Measurements from ENCODE around the gene PISD. TPM values are rescaled to one million over a fixed set of nuclear protein-coding genes. Genes with fewer than 3 reads are reported as not detected.

Gene PISD
- total RNA-seq, 1 experiment from 2014 or later, result 36.0 TPM

- Histone ChIP-seq H4K20me1 (ENCODE audit: low read length) (no peaks in the 10 kb centered on the region), H3K4me1 (ENCODE audit: insufficient read depth, low read length) (peaks cover 12% of the 10 kb centered on the region), H3F3A (ENCODE audit: low read length, unreplicated experiment) (no peaks in the 10 kb centered on the region), H3K79me2 (ENCODE audit: low read length) (no peaks in the 10 kb centered on the region), H3K27me3 (ENCODE audit: low read length) (no peaks in the 10 kb centered on the region), H3K9me3 (ENCODE audit: low read length) (no peaks in the 10 kb centered on the region), H3K4me3 (ENCODE audit: low read length) (no peak overlapping the region), H3K27ac (ENCODE audit: low read length) (no peak overlapping the region), H3K36me3 (ENCODE audit: low read depth, low read length) (no peaks in the 10 kb centered on the region), H3K9me2 (replicated peaks; ENCODE audit: low read length) (no peaks in the 10 kb centered on the region), H2AFZ (ENCODE audit: low read length) (no peak overlapping the region), H3K9ac (ENCODE audit: low read length) (no peak overlapping the region), H3K4me2 (ENCODE audit: low read length) (no peak overlapping the region)
- ATAC-seq (peak; percentile 82), DNase-seq (no peak)
- TF ChIP-seq EZH2 (IDR thresholded peaks at IDR 0.05; ENCODE audit: low read length, unreplicated experiment) (no peak), CTCF (conservative IDR thresholded peaks at IDR 0.05; ENCODE audit: low read depth, low read length) (no peak), EZH2phosphoT487 (IDR thresholded peaks at IDR 0.05; ENCODE audit: borderline replicate concordance, low read length) (no peak)
- CTCF ChIA-PET, result no interaction called here
- intact Hi-C loops (cut with micrococcal nuclease), result no loop called here
- POLR2A ChIA-PET (ENCODE audit: unreplicated experiment), result no interaction called here
- BruUV-seq (replicated peaks), result no TSS peak
Measured at GRCh38 chr22:31579835-31580242, 82.2 kb downstream of the PISD start.

DNA sequence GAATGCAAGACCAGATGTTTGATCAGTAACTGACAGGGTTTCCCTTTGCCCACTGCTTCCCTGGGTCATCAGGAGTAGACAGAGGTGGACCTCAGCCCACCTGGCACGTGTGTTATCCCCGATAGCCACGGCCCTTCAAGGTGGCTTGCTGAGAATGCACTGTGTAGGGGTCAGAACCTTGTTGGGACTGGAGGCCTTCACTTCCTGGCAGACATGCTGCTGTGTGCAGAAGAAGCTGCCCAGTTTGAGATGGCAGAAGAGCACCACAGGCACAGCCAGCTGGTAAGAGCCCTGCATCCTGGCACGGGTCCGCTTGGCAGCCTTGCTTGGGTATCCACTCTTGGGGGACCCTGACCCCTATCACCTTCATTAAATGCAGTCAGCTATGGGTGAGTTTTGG is 83.8 kb downstream of the PISD start:
- Histone ChIP-seq H3F3A (ENCODE audit: low read length, unreplicated experiment) (no peaks in the 10 kb centered on the region), H3K9me2 (replicated peaks; ENCODE audit: low read length) (no peaks in the 10 kb centered on the region), H3K9me3 (ENCODE audit: low read length) (no peaks in the 10 kb centered on the region), H2AFZ (ENCODE audit: low read length) (no peak overlapping the region), H3K9ac (ENCODE audit: low read length) (no peak overlapping the region), H3K4me2 (ENCODE audit: low read length) (no peak overlapping the region), H3K4me1 (ENCODE audit: insufficient read depth, low read length) (no peaks in the 10 kb centered on the region), H3K4me3 (ENCODE audit: low read length) (no peak overlapping the region), H3K27ac (ENCODE audit: low read length) (no peak overlapping the region), H3K27me3 (ENCODE audit: low read length) (no peaks in the 10 kb centered on the region), H3K79me2 (ENCODE audit: low read length) (no peaks in the 10 kb centered on the region), H3K36me3 (ENCODE audit: low read depth, low read length) (no peaks in the 10 kb centered on the region), H4K20me1 (ENCODE audit: low read length) (no peaks in the 10 kb centered on the region)
- intact Hi-C loops (cut with micrococcal nuclease), result no loop called here
- TF ChIP-seq EZH2phosphoT487 (IDR thresholded peaks at IDR 0.05; ENCODE audit: borderline replicate concordance, low read length) (no peak), EZH2 (IDR thresholded peaks at IDR 0.05; ENCODE audit: low read length, unreplicated experiment) (no peak), CTCF (conservative IDR thresholded peaks at IDR 0.05; ENCODE audit: low read depth, low read length) (no peak)
- ATAC-seq (no peak), DNase-seq (no peak)
- CTCF ChIA-PET, result no interaction called here
- BruUV-seq (replicated peaks), result no TSS peak
- POLR2A ChIA-PET (ENCODE audit: unreplicated experiment), result no interaction called here

- no peak overlapping the region for H2AFZ ChIP-seq (ENCODE audit: low read length)
- ATAC-seq, result no peak
- intact Hi-C loops (cut with micrococcal nuclease), result no loop called here
Measured at GRCh38 chr22:31577711-31578110, 84.3 kb downstream of the PISD start.

More at GRCh38 chr22:31577711-31578110, 84.3 kb downstream of the PISD start:
- CTCF ChIA-PET, result interaction anchor here (0.6 kb wide), 1 partner anchor 142 kb away, joined by 3 read pairs; no protein-coding TSS in a partner anchor
- no peaks in the 10 kb centered on the region for H3K4me1 ChIP-seq (ENCODE audit: insufficient read depth, low read length)
- no peaks in the 10 kb centered on the region for H3K9me3 ChIP-seq (ENCODE audit: low read length)
- no peak overlapping the region for H3K4me3 ChIP-seq (ENCODE audit: low read length)
- no peak for DNase-seq
- BruUV-seq (replicated peaks), result no TSS peak
- no peaks in the 10 kb centered on the region for H3K79me2 ChIP-seq (ENCODE audit: low read length)
- no peaks in the 10 kb centered on the region for H3K36me3 ChIP-seq (ENCODE audit: low read depth, low read length)
- no peaks in the 10 kb centered on the region for H3K9me2 ChIP-seq (replicated peaks; ENCODE audit: low read length)
- no peak overlapping the region for H3K4me2 ChIP-seq (ENCODE audit: low read length)
- POLR2A ChIA-PET (ENCODE audit: unreplicated experiment), result no interaction called here
- H3K27ac ChIP-seq (ENCODE audit: low read length), result no peak overlapping the region
- no peak for TF ChIP-seq EZH2 (IDR thresholded peaks at IDR 0.05; ENCODE audit: low read length, unreplicated experiment)
- no peak for TF ChIP-seq CTCF (conservative IDR thresholded peaks at IDR 0.05; ENCODE audit: low read depth, low read length)
- TF ChIP-seq EZH2phosphoT487 (IDR thresholded peaks at IDR 0.05; ENCODE audit: borderline replicate concordance, low read length), result no peak
- no peaks in the 10 kb centered on the region for H3K27me3 ChIP-seq (ENCODE audit: low read length)
- H3F3A ChIP-seq (ENCODE audit: low read length, unreplicated experiment), result no peaks in the 10 kb centered on the region
- H3K9ac ChIP-seq (ENCODE audit: low read length), result no peak overlapping the region
- H4K20me1 ChIP-seq (ENCODE audit: low read length), result no peaks in the 10 kb centered on the region
